Brain microvascular endothelial cell (primary cell): ENCODE results near the gene PTPN9.

Experiments used
- DNase-seq: peaks from one replicate; pipeline ENCODE4 v3.0.0-alpha.2; 2020
- H3K27ac ChIP-seq: fragments of 250-450 bp; sonication (Bioruptor Pico); 2 replicates; pipeline ENCODE4 v1.5.1; 2020; ENCODE audit warnings: mild to moderate bottlenecking, moderate library complexity
- H3K27me3 ChIP-seq: fragments of 250-450 bp; sonication (Bioruptor Pico); replicated peaks from 2 replicates; pipeline ENCODE4 v1.5.1; 2020; ENCODE audit warnings: mild to moderate bottlenecking
- H3K36me3 ChIP-seq: fragments of 250-450 bp; sonication (Bioruptor Pico); replicated peaks from 2 replicates; pipeline ENCODE4 v1.5.1; 2020; ENCODE audit warnings: mild to moderate bottlenecking
- H3K4me3 ChIP-seq: 2 replicates; pipeline ENCODE4 v1.5.1; 2011; ENCODE audit warnings: low read depth, mild to moderate bottlenecking, control low read depth, low read length, moderate library complexity
- CTCF ChIP-seq: IDR thresholded peaks from 2 replicates; pipeline ENCODE4 v1.5.1; 2011; ENCODE audit warnings: low read depth, mild to moderate bottlenecking, moderate library complexity, low read length, control low read depth, inconsistent platforms; ENCODE audit errors: missing control alignments
- in situ Hi-C: cut with HindIII; loops from 2 replicates; pipeline ENCODE4 v1.10.0; 2017; ENCODE audit warnings: low sequenced_read_pairs, low pct_ligation_motif_present

Gene PTPN9

DNA sequence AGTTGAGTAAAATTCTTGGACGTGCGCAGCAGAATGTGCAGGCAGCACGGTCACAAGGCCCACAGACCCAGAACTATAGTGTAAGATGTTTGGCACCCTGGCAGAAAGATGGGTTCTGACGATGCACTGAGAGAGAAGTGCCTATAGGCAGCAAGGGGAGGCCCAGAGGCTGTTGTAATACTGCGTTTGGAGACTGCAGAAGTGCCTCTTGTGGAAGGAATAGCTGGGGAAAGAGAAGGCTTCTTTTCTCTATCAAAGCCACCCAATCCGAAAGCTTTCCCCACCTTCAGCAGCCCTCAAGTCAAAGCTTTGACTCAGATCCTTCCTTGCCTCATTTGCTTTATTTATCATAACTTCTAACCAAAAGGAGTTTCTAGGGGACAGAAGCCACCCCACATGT lies 122.4 kb downstream of the PTPN9 start:
- TF ChIP-seq CTCF, result no peak
- no peak overlapping the region for H3K27ac ChIP-seq
- DNase-seq, result no peak
- no peaks in the 10 kb centered on the region for H3K36me3 ChIP-seq
- in situ Hi-C loops, result no loop called here
- H3K27me3 ChIP-seq, result no peaks in the 10 kb centered on the region
- no peak overlapping the region for H3K4me3 ChIP-seq

DNA sequence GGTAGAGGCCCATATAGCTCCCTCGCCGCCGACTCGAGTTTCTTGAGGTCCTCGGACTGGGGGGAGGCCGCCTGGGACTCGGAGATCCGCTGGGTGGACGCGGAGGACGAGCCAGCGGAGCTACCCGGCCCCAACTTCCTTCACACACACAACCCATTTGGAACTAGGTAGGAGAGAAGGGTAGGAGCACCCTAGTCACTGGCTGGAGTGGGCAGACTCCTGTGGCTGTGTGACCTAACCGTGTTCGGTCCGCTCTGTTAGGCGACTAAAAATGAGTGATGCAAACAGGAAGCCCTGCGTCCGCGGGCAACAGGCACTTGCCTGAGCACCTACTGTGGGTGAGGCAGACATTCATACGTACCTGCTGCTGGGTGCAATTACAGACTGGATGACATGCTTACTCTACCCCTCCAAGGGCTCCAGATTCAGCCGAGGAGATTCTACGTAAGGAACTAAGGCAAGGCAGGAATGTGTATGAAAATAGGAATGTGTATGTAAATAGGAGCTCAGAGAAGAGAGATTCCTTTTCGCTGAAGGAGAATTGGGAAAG lies 123.1 kb downstream of the PTPN9 start:
- DNase-seq, result peak; percentile 46
- H3K36me3 ChIP-seq, result no peaks in the 10 kb centered on the region
- H3K27me3 ChIP-seq, result no peaks in the 10 kb centered on the region
- peak overlapping the region; percentile 86 for H3K27ac ChIP-seq
- H3K4me3 ChIP-seq, result peak overlapping the region; percentile 87
- in situ Hi-C loops, result no loop called here
- TF ChIP-seq CTCF, result no peak

DNA sequence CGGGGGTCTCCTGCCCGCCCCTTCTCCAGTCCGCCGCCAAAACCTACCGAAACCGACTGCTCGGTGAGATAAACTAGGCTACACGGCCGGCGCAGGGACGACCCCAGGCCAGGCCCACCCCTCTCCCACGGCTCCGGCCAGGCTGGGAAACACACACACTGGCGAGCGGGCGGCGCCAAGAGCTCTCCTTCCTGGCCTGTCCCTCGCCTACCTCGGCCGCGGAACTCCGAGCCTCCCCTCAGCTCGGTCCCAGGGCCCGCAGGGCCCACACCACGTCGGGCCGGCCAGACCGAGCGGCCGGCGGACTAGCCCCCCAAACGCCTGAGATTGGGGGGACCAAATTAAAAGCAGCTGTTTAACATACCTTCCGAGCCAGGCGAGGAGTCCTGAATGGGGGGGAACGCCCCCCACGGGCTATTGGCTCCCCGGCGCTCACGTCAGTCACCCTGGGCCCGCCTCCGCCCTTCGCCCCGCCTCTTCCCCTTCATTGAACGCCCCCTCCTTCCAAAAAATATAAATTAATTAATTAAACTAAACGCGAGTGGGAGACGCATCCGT lies 123.6 kb downstream of the PTPN9 start:
- DNase-seq, result peak; percentile 68
- in situ Hi-C loops, result no loop called here
- no peak for TF ChIP-seq CTCF
- Histone ChIP-seq H3K4me3 (peak overlapping the region; percentile 87), H3K27me3 (no peaks in the 10 kb centered on the region), H3K27ac (peak overlapping the region; percentile 86), H3K36me3 (no peaks in the 10 kb centered on the region)

DNA sequence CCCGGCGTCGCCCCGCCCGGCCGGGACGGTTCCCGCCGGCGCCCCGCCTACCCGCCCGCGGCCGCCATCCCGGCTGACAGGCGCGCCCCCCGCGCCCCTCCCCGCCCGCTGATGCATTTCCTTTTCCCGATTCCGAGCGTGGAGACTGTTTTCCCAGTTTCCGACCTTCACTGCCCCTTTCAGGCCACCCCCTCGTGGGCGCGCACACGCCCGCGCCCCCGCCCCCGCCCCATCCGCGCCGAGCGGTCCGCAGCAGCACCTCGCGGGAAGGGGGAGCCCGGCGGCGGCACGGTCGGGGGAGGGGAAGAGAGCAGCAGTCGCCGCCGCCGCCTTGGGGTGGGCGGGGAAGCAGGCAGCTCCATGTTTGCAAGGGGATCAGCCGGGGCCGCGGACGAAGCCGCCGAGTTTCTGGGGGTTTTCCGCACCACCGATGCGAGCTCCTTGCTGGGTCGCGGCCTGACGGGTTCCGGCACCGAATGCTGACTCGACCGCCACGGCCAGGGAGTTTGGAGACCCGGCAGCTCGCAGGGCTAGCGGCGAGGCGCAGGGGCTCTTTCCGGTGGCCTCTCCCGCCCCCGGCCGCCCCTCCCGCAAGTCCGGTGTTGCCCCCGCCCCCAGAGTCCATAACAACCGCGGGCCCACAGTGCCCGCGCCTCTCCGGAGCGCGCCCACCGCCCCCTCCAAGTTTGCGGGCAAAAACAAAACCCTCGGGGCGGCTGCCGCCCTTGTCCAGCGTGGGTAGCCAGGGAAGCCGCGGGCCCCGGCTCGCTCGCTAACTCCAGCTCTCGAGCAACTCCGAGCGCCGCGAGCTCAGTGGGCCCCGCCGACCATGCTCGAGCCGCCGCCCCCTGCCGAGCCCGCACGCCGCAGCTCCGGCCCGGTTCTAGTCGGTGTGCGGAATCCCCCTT lies 124.4 kb downstream of the PTPN9 start:
- H3K36me3 ChIP-seq, result no peaks in the 10 kb centered on the region
- no peak for TF ChIP-seq CTCF
- H3K27me3 ChIP-seq, result no peaks in the 10 kb centered on the region
- DNase-seq, result peak; percentile 7
- in situ Hi-C loops, result no loop called here
- H3K27ac ChIP-seq, result peak overlapping the region; percentile 86
- peak overlapping the region; percentile 87 for H3K4me3 ChIP-seq

- peak; percentile 99 for DNase-seq
- H3K27ac ChIP-seq, result peak overlapping the region; percentile 86
- no peaks in the 10 kb centered on the region for H3K27me3 ChIP-seq
- in situ Hi-C loops, result no loop called here
- TF ChIP-seq CTCF, result no peak
- H3K4me3 ChIP-seq, result peak overlapping the region; percentile 87
- H3K36me3 ChIP-seq, result no peaks in the 10 kb centered on the region
Measured at GRCh38 chr15:75453703-75454470, 125.2 kb downstream of the PTPN9 start.
